IMR-90 (cell line): Measurements from ENCODE around the gene RPL36A. TPM values are rescaled to one million over a fixed set of nuclear protein-coding genes. Genes with fewer than 3 reads are reported as not detected.
A peak's percentile ranks its signal among the peaks of the same experiment; 100 is the strongest.

Experiments
- ATAC-seq: fragments of 200-7000 bp; cut with Tn5 transposase; 2 replicates; pipeline ENCODE4 v1.9.1; 2020; ENCODE audit warnings: low read depth, mild to moderate bottlenecking, moderate library complexity
- BruUV-seq: library from RNA; stranded (reverse); fragments of 400-500 nt; replicated peaks from 2 replicates; lab custom pipeline; 2021; lab: Mats Ljungman, UMichigan
- CTCF ChIA-PET: fragments of 300-600 bp; formaldehyde crosslinking; extraction: SDS; loops from one replicate; lab custom pipeline; 2021; ENCODE audit warnings: antibody characterized with exemption; lab: Yijun Ruan, JAX
- POLR2A ChIA-PET: fragments of 300-600 bp; sonication (Branson Sonifier 250); formaldehyde crosslinking; loops from one replicate; lab custom pipeline; 2022; ENCODE audit warnings: antibody characterized with exemption; ENCODE audit not compliant: unreplicated experiment; lab: Charles Lee
- DNase-seq: peaks from one replicate; pipeline ENCODE4 v3.0.0; 2013
- H2AFZ ChIP-seq: replicated peaks from 2 replicates; pipeline ENCODE3; 2013; ENCODE audit warnings: low read length, mild to moderate bottlenecking; ENCODE audit not compliant: poor library complexity
- H2AK5ac ChIP-seq: 2 replicates; pipeline ENCODE4 v1.6.1; 2013; ENCODE audit warnings: low read depth, low read length, inconsistent platforms
- H2AK9ac ChIP-seq: replicated peaks from 2 replicates; pipeline ENCODE3; 2013; ENCODE audit warnings: mild to moderate bottlenecking, low read depth, low read length, moderate library complexity; ENCODE audit not compliant: poor library complexity
- H2BK120ac ChIP-seq: 2 replicates; pipeline ENCODE4 v1.6.1; 2013; ENCODE audit warnings: low read depth, low read length, inconsistent platforms
- H2BK15ac ChIP-seq: 3 replicates; pipeline ENCODE4 v1.6.1; 2013; ENCODE audit warnings: low read depth, low read length, inconsistent platforms
- H2BK20ac ChIP-seq: 2 replicates; pipeline ENCODE4 v1.6.1; 2013; ENCODE audit warnings: low read depth, mild to moderate bottlenecking, inconsistent platforms, low read length, moderate library complexity
- H2BK5ac ChIP-seq: 2 replicates; pipeline ENCODE4 v1.6.1; 2013; ENCODE audit warnings: mild to moderate bottlenecking, low read depth, low read length, inconsistent platforms; ENCODE audit not compliant: poor library complexity, severe bottlenecking
- H3K14ac ChIP-seq: replicated peaks from 2 replicates; pipeline ENCODE4 v1.6.1; 2013; ENCODE audit warnings: low read depth, low read length, inconsistent platforms
- H3K18ac ChIP-seq: 2 replicates; pipeline ENCODE4 v1.6.1; 2013; ENCODE audit warnings: low read depth, low read length, control low read depth
- H3K23ac ChIP-seq: 2 replicates; pipeline ENCODE4 v1.6.1; 2013; ENCODE audit warnings: low read depth, low read length, inconsistent platforms
- H3K27ac ChIP-seq: 2 replicates; pipeline ENCODE4 v1.5.1; 2013; ENCODE audit warnings: mild to moderate bottlenecking, control low read depth, low read length; ENCODE audit not compliant: insufficient read depth
- H3K27me3 ChIP-seq: 2 replicates; pipeline ENCODE4 v1.6.1; 2013; ENCODE audit warnings: low read length; ENCODE audit not compliant: control insufficient read depth, insufficient read depth
- H3K36me3 ChIP-seq: 2 replicates; pipeline ENCODE4 v1.6.1; 2013; ENCODE audit warnings: low read length, mixed read lengths; ENCODE audit not compliant: control insufficient read depth, insufficient read depth
- H3K4ac ChIP-seq: 2 replicates; pipeline ENCODE4 v1.6.1; 2013; ENCODE audit warnings: low read depth, low read length, inconsistent platforms
- H3K4me1 ChIP-seq: 2 replicates; pipeline ENCODE4 v1.6.1; 2013; ENCODE audit warnings: low read length, mixed read lengths; ENCODE audit not compliant: control insufficient read depth, insufficient read depth
- H3K4me2 ChIP-seq: 2 replicates; pipeline ENCODE4 v1.6.1; 2013; ENCODE audit warnings: low read depth, mild to moderate bottlenecking, control low read depth, low read length, moderate library complexity
- H3K4me3 ChIP-seq: 2 replicates; pipeline ENCODE4 v1.5.1; 2013; ENCODE audit warnings: low read depth, mild to moderate bottlenecking, control low read depth, low read length, moderate library complexity; ENCODE audit not compliant: insufficient read depth
- H3K56ac ChIP-seq: 2 replicates; pipeline ENCODE4 v1.6.1; 2013; ENCODE audit warnings: low read length, inconsistent platforms; ENCODE audit not compliant: insufficient read depth; ENCODE audit errors: extremely low read depth
- H3K79me1 ChIP-seq, 2 experiments: 2 replicates each; pipeline ENCODE4 v1.6.1; 2013; ENCODE audit warnings: low read length in 2 of 2, inconsistent platforms in 1 of 2, low read depth in 1 of 2
- H3K9ac ChIP-seq: 2 replicates; pipeline ENCODE4 v1.6.1; 2013; ENCODE audit warnings: low read depth, low read length, control low read depth
- H3K9me1 ChIP-seq: 2 replicates; pipeline ENCODE4 v1.6.1; 2013; ENCODE audit warnings: low read length, inconsistent platforms; ENCODE audit not compliant: insufficient read depth
- H3K9me3 ChIP-seq: 2 replicates; pipeline ENCODE4 v1.6.1; 2013; ENCODE audit warnings: low read length; ENCODE audit not compliant: control insufficient read depth, insufficient read depth
- H4K20me1 ChIP-seq: 2 replicates; pipeline ENCODE4 v1.6.1; 2013; ENCODE audit warnings: low read length, inconsistent platforms; ENCODE audit not compliant: insufficient read depth
- H4K5ac ChIP-seq: 2 replicates; pipeline ENCODE4 v1.6.1; 2013; ENCODE audit warnings: mild to moderate bottlenecking, low read depth, low read length, control low read depth
- H4K8ac ChIP-seq, 2 experiments: 2 replicates each; pipeline ENCODE4 v1.6.1; 2013; ENCODE audit warnings: low read depth in 2 of 2, low read length in 2 of 2, control low read depth in 1 of 2, inconsistent platforms in 1 of 2
- H4K91ac ChIP-seq: 2 replicates; pipeline ENCODE4 v1.6.1; 2013; ENCODE audit warnings: low read depth, low read length, inconsistent platforms; ENCODE audit not compliant: insufficient read depth
- RAD21 ChIP-seq: IDR thresholded peaks from 2 replicates; pipeline ENCODE4 v1.6.1; 2012; ENCODE audit warnings: low read length, improper control_type of control experiment
- WGBS, 2 experiments: methylation state at CpG; one replicate each; pipeline versions ENCODE4 v1.1.5 to v1.1.7; 2013; ENCODE audit warnings: missing lambda C conversion rate in 2 of 2; ENCODE audit not compliant: insufficient read length in 1 of 2; ENCODE audit errors: extremely low coverage in 2 of 2; 5-methylcytosine and 5-hydroxymethylcytosine counted together
- dilution Hi-C: fragments of 300-500 bp; cut with HindIII; formaldehyde crosslinking; loops from one replicate; pipeline ENCODE4 v1.14.3; 2018; ENCODE audit warnings: low sequenced_read_pairs; ENCODE audit not compliant: unreplicated experiment
- in situ Hi-C: fragments of 300-500 bp; cut with MboI; formaldehyde crosslinking; loops from 3 replicates; pipeline ENCODE4 v1.14.3; 2019; ENCODE audit warnings: low sequenced_read_pairs, inconsistent platforms, mixed read lengths
- intact Hi-C: fragments of 100-400 bp; cut with micrococcal nuclease; formaldehyde crosslinking; loops from 2 replicates; pipeline ENCODE4 v1.10.0; 2022
- polyA plus RNA-seq, 3 experiments: library from polyadenylated mRNA; depleted of rRNA; stranded (reverse); fragments of >200 nt; gene quantifications; 2 replicates each; pipeline ENCODE4 v1.2.3, GENCODE V29; 2012; ENCODE audit warnings: low replicate concordance in 1 of 3
- total RNA-seq: library from RNA; depleted of rRNA; stranded (reverse); fragments of >200 nt; gene quantifications from 2 replicates; pipeline ENCODE4 v1.2.3, GENCODE V29; 2012

The RPL36A gene
- total and polyA plus RNA-seq, 2 of the 4 experiments (the other 2 are of a cell fraction), result 677 to 2,412 TPM

GRCh38 chrX:101417981-101418841 is 27.4 kb downstream of the RPL36A start:
- peak overlapping the region; percentile 91 for H3K27ac ChIP-seq
- H3K4ac ChIP-seq, result peak overlapping the region; percentile 89
- peak overlapping the region; percentile 92 for H2AFZ ChIP-seq
- DNase-seq (no peak), ATAC-seq (peak; percentile 65)
- H3K14ac ChIP-seq, result peak overlapping the region; percentile 94
- no peaks in the 10 kb centered on the region for H3K9me3 ChIP-seq
- peak overlapping the region; percentile 96 for H4K5ac ChIP-seq
- CTCF ChIA-PET, result interaction anchor here (0.7 kb wide), 1 partner anchor 352 kb away, joined by 4 read pairs; no protein-coding TSS in a partner anchor
- peak overlapping the region; percentile 63 for H3K4me3 ChIP-seq
- H2BK20ac ChIP-seq, result 0 out of 2 replicates have a peak overlapping the region, but pooled peaks have one; percentile 23
- H3K79me1 ChIP-seq, result no peaks in the 10 kb centered on the region; a peak in 1 of 4 replicates
- POLR2A ChIA-PET, result interaction anchor here (0.7 kb wide), 1 partner anchor 149 kb away, joined by 8 read pairs; no protein-coding TSS in a partner anchor
- H3K4me1 ChIP-seq, result peaks cover 4% of the 10 kb centered on the region; the same call in 1 of the 2 replicates
- no peak for TF ChIP-seq RAD21
- peak overlapping the region; percentile 67 for H3K4me2 ChIP-seq
- H4K8ac ChIP-seq, result peak overlapping the region; percentile 97 to 99
- intact Hi-C loops, result loop anchor here (2.0 to 5.0 kb wide), 3 partner anchors 64 to 174 kb away; partner anchors contain the start of gene ARMCX1
- peak overlapping the region; percentile 57 for H2BK5ac ChIP-seq
- 18% methylated on average over 12 of the region's 56 CpGs; no CpG with 5 or more reads in 1 of the 2 experiments for WGBS, 2 experiments
- H3K56ac ChIP-seq, result peak overlapping the region; percentile 55
- peak overlapping the region; percentile 97 for H3K9ac ChIP-seq
- H3K36me3 ChIP-seq, result no peaks in the 10 kb centered on the region
- dilution Hi-C loops, result no loop called here
- H3K27me3 ChIP-seq, result peaks cover 2% of the 10 kb centered on the region; the same call in 1 of the 2 replicates
- no peak overlapping the region; the same call in 1 of the 3 replicates for H2BK15ac ChIP-seq
- H4K91ac ChIP-seq, result peak overlapping the region; percentile 90
- H3K9me1 ChIP-seq, result no peaks in the 10 kb centered on the region
- in situ Hi-C loops, result loop anchor here (5.0 kb wide), 1 partner anchor 379 kb away; no protein-coding TSS in a partner anchor
- no TSS peak for BruUV-seq
- H3K23ac ChIP-seq, result peak overlapping the region; percentile 89
- no peaks in the 10 kb centered on the region for H4K20me1 ChIP-seq
- H2AK9ac ChIP-seq, result peak overlapping the region; percentile 48
- peak overlapping the region; percentile 84 for H2BK120ac ChIP-seq
- peak overlapping the region; percentile 17; the same call in 1 of the 2 replicates for H2AK5ac ChIP-seq
- peak overlapping the region; percentile 81 for H3K18ac ChIP-seq
